ENCODE results near the gene DZIP1.

DNA sequence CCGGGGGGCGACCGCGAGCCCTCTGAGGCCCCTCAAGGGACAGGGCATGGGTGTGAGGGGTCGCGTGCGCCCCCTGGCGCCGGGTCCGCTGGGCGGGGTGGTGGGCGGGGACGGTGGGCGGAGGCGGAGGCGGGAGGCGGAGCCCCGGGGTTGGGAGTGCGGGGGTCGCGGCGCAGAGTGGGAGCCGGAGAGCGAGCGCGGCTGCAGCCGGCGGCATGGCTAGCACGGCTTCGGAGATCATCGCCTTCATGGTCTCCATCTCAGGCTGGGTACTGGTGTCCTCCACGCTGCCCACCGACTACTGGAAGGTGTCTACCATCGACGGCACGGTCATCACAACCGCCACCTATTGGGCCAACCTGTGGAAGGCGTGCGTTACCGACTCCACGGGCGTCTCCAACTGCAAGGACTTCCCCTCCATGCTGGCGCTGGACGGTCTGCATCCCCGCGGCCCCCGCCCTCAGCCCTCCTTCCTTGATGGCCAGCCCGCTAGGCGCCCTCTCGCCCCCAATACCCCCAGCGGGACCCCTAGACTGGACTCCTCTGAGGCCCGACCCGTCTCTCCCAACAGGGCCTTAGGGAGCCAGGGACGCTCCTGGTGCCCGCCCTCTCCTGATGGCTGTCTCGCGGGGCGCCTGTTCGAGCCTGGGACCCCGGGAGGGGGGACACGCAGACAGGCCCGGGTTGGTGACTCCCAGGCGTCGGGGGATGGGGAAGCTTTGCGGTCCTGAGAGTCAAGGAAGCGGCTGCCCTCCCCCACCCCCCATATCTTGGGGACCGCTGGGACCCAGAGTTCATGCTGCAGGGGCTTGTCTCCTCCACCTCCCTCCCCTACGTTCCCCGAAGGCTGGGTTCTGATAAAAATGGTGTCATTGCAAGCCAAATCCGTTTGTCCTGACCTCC, 91.7 kb downstream of the DZIP1 start, which contains the start of gene CLDN10:
- TF ChIP-seq POLR2A (IDR thresholded peaks at IDR 0.05) = no peak
- TF ChIP-seq, protein P1, sequence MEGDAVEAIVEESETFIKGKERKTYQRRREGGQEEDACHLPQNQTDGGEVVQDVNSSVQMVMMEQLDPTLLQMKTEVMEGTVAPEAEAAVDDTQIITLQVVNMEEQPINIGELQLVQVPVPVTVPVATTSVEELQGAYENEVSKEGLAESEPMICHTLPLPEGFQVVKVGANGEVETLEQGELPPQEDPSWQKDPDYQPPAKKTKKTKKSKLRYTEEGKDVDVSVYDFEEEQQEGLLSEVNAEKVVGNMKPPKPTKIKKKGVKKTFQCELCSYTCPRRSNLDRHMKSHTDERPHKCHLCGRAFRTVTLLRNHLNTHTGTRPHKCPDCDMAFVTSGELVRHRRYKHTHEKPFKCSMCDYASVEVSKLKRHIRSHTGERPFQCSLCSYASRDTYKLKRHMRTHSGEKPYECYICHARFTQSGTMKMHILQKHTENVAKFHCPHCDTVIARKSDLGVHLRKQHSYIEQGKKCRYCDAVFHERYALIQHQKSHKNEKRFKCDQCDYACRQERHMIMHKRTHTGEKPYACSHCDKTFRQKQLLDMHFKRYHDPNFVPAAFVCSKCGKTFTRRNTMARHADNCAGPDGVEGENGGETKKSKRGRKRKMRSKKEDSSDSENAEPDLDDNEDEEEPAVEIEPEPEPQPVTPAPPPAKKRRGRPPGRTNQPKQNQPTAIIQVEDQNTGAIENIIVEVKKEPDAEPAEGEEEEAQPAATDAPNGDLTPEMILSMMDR (IDR thresholded peaks at IDR 0.05) = no peak

All from adrenal gland (tissue), 5 donors.